NAMALWA (cell line): ENCODE results near the gene CDH4.
"Not testable (repeated sequence)": the region's sequence is repeated elsewhere in the genome, so short reads cannot be mapped to it uniquely, and the experiment has no call there.

Experiments
- DNase-seq: peaks from one replicate; pipeline ENCODE4 v3.0.0-alpha.2; 2015; ENCODE audit warnings: low spot score

CDH4 gene

GRCh38 chr20:61387204-61387953, 135.3 kb downstream of the CDH4 start:
- DNase-seq = no peak

- no peak for DNase-seq
These were observed 135.9 kb downstream of the CDH4 start for GRCh38 chr20:61387954-61388348.

GRCh38 chr20:61389077-61389476, 137.0 kb downstream of the CDH4 start:
- DNase-seq = no peak

- DNase-seq = no peak
These were observed 139.1 kb downstream of the CDH4 start for GRCh38 chr20:61391185-61391584.

GRCh38 chr20:61391812-61392520, 139.9 kb downstream of the CDH4 start:
- DNase-seq = no peak

- no peak for DNase-seq
These were observed 142.2 kb downstream of the CDH4 start for GRCh38 chr20:61394088-61394799.

- no peak for DNase-seq
These were observed 144.3 kb downstream of the CDH4 start for GRCh38 chr20:61396262-61396848.

GRCh38 chr20:61397146-61397545, 145.1 kb downstream of the CDH4 start:
- DNase-seq = no peak

- DNase-seq = no peak
These were observed 145.7 kb downstream of the CDH4 start for GRCh38 chr20:61397790-61398189.

GRCh38 chr20:61399433-61399832, 147.4 kb downstream of the CDH4 start:
- DNase-seq = no peak

- no peak for DNase-seq
These were observed 148.4 kb downstream of the CDH4 start for GRCh38 chr20:61400499-61400898.

- no peak for DNase-seq
These were observed 152.2 kb downstream of the CDH4 start for GRCh38 chr20:61404303-61404702.

GRCh38 chr20:61405007-61405406, 152.9 kb downstream of the CDH4 start:
- DNase-seq = no peak

GRCh38 chr20:61406773-61407172, 154.7 kb downstream of the CDH4 start:
- DNase-seq = not testable (repeated sequence)

GRCh38 chr20:61407561-61407960, 155.5 kb downstream of the CDH4 start:
- DNase-seq = no peak

GRCh38 chr20:61408951-61409740, 157.1 kb downstream of the CDH4 start:
- DNase-seq = no peak

- no peak for DNase-seq
These were observed 159.7 kb downstream of the CDH4 start for GRCh38 chr20:61411743-61412142.

GRCh38 chr20:61413752-61414151, 161.7 kb downstream of the CDH4 start:
- DNase-seq = no peak

- DNase-seq = no peak
These were observed 162.5 kb downstream of the CDH4 start for GRCh38 chr20:61414455-61414991.

GRCh38 chr20:61416546-61416945, 164.5 kb downstream of the CDH4 start:
- DNase-seq = no peak

- DNase-seq = no peak
These were observed 165.3 kb downstream of the CDH4 start for GRCh38 chr20:61417221-61417941.
